Suprapubic skin (tissue), 3 donors: ENCODE results near the gene CDYL2.

Experiments
- EP300 ChIP-seq: sonication (generic); formaldehyde crosslinking; IDR thresholded peaks from one replicate; pipeline ENCODE4 v1.6.1; 2017; ENCODE audit warnings: antibody characterized with exemption
- POLR2A ChIP-seq, 2 donors: fragments of 450-650 bp; IDR thresholded peaks; one replicate each; pipeline ENCODE4 v1.6.1; 2017; ENCODE audit warnings: antibody characterized with exemption in 2 of 2, mild to moderate bottlenecking in 2 of 2, moderate library complexity in 2 of 2
- TF ChIP-seq, protein P1 (sequence below), 2 donors: fragments of 200-600 bp in 1 of 2; fragments of 450-650 bp in 1 of 2; sonication (generic) in 1 of 2; IDR thresholded peaks; one replicate each; pipeline ENCODE4 v1.5.1; 2016 to 2019; ENCODE audit warnings: antibody characterized with exemption in 2 of 2, mild to moderate bottlenecking in 1 of 2, moderate library complexity in 1 of 2

DNA sequence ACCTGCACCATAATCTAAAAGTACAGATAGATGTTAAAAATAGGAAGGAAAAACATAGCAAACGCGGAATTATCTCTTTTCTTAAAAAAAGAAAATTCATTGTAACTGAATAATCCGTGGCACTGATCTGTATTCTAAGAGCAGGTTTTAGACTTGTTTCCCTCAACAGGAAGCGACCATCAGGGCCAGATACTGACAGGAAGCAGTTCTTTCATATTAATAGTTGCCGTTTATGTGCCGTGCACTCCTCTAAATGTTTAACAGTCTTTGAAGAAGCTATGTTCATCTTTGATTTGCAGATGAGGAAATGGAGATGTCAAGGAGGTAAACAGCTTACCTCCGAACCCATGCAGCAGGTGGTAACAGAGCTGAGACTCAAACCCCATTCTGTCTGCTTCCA is 240.0 kb downstream of the CDYL2 start:
- TF ChIP-seq, protein P1, sequence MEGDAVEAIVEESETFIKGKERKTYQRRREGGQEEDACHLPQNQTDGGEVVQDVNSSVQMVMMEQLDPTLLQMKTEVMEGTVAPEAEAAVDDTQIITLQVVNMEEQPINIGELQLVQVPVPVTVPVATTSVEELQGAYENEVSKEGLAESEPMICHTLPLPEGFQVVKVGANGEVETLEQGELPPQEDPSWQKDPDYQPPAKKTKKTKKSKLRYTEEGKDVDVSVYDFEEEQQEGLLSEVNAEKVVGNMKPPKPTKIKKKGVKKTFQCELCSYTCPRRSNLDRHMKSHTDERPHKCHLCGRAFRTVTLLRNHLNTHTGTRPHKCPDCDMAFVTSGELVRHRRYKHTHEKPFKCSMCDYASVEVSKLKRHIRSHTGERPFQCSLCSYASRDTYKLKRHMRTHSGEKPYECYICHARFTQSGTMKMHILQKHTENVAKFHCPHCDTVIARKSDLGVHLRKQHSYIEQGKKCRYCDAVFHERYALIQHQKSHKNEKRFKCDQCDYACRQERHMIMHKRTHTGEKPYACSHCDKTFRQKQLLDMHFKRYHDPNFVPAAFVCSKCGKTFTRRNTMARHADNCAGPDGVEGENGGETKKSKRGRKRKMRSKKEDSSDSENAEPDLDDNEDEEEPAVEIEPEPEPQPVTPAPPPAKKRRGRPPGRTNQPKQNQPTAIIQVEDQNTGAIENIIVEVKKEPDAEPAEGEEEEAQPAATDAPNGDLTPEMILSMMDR (IDR thresholded peaks at IDR 0.05) = no peak
- no peak for TF ChIP-seq POLR2A (IDR thresholded peaks at IDR 0.05)
- TF ChIP-seq EP300 = no peak
